ENCODE measurements around the gene NRAS. TPM values are rescaled to one million over a fixed set of nuclear protein-coding genes. Genes with fewer than 3 reads are reported as not detected.

Gene NRAS
- total and polyA plus RNA-seq, 2 experiments from 2014 or later, result 38.7 to 70.7 TPM

GRCh38 chr1:114702737-114703136, 13.8 kb downstream of the NRAS start:
- no peaks in the 10 kb centered on the region for H3K79me2 ChIP-seq (ENCODE audit: insufficient read depth)
- in situ Hi-C loops (cut with MboI), result no loop called here
- no peaks in the 10 kb centered on the region for H3K9me2 ChIP-seq (ENCODE audit: insufficient read depth)
- no peak overlapping the region for H3K27ac ChIP-seq
- no peak overlapping the region for H3K9ac ChIP-seq
- no peaks in the 10 kb centered on the region for H3K27me3 ChIP-seq (replicated peaks; ENCODE audit: insufficient read depth)
- no peaks in the 10 kb centered on the region for H3K9me3 ChIP-seq (ENCODE audit: low read depth)
- DNase-seq, result no peak
- no peaks in the 10 kb centered on the region for H4K20me1 ChIP-seq (ENCODE audit: insufficient read depth)
- TF ChIP-seq EZH2 (IDR thresholded peaks at IDR 0.05; ENCODE audit: insufficient read depth, poor library complexity, severe bottlenecking) (no peak), EZH2phosphoT487 (IDR thresholded peaks at IDR 0.05; ENCODE audit: insufficient read depth, low read depth) (no peak)
- no peak overlapping the region for H2AFZ ChIP-seq
- H3K4me2 ChIP-seq (ENCODE audit: unreplicated experiment), result no peak overlapping the region
- H3K4me1 ChIP-seq (ENCODE audit: insufficient read depth), result peaks cover 13% of the 10 kb centered on the region
- peaks cover 59% of the 10 kb centered on the region for H3F3A ChIP-seq (ENCODE audit: insufficient read depth)
- 94 to 98% methylated on average over 5 of the region's 5 CpGs for WGBS, 2 experiments (ENCODE audit: low coverage in 1 of 2, low lambda C conversion rate in 2 of 2, missing lambda C conversion rate in 2 of 2)
- peaks cover 34% of the 10 kb centered on the region for H3K36me3 ChIP-seq (ENCODE audit: low read depth)
- no peak overlapping the region for H3K4me3 ChIP-seq

DNA sequence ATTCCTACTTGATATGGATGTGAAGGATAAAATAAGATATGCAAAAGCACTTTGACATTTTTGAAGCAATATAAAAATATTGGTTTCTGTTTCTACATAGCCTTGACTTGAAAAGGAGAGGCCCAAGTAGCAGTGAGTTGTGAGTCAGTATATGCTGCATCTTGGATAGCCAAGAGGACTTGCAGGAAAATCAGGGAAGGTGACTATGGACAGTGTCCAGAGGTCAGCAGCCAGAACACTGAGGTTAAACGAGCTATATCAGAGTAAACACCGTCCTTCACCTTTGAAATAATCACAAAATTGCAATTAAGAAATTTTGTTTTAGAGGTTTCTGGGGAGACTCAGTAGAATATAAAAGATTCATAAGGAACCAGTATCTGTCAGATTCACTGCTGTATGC, 14.6 kb downstream of the NRAS start:
- DNase-seq, result no peak
- Histone ChIP-seq H3K36me3 (ENCODE audit: low read depth) (peaks cover 26% of the 10 kb centered on the region), H3K79me2 (ENCODE audit: insufficient read depth) (no peaks in the 10 kb centered on the region), H3K4me1 (ENCODE audit: insufficient read depth) (peaks cover 13% of the 10 kb centered on the region), H3K9ac (no peak overlapping the region), H2AFZ (no peak overlapping the region), H3K4me2 (ENCODE audit: unreplicated experiment) (no peak overlapping the region), H3K27me3 (replicated peaks; ENCODE audit: insufficient read depth) (no peaks in the 10 kb centered on the region), H4K20me1 (ENCODE audit: insufficient read depth) (no peaks in the 10 kb centered on the region), H3K27ac (no peak overlapping the region), H3K4me3 (no peak overlapping the region), H3K9me3 (ENCODE audit: low read depth) (no peaks in the 10 kb centered on the region), H3K9me2 (ENCODE audit: insufficient read depth) (no peaks in the 10 kb centered on the region), H3F3A (ENCODE audit: insufficient read depth) (peaks cover 50% of the 10 kb centered on the region)
- TF ChIP-seq EZH2phosphoT487 (IDR thresholded peaks at IDR 0.05; ENCODE audit: insufficient read depth, low read depth) (no peak), EZH2 (IDR thresholded peaks at IDR 0.05; ENCODE audit: insufficient read depth, poor library complexity, severe bottlenecking) (no peak)
- in situ Hi-C loops (cut with MboI), result no loop called here
- WGBS, 2 experiments (ENCODE audit: low coverage in 1 of 2, low lambda C conversion rate in 2 of 2, missing lambda C conversion rate in 2 of 2), result 52 to 57% methylated on average over 2 of the region's 2 CpGs

- Histone ChIP-seq H3K4me1 (ENCODE audit: insufficient read depth) (peaks cover 24% of the 10 kb centered on the region), H3K36me3 (ENCODE audit: low read depth) (peaks cover 9% of the 10 kb centered on the region), H3K9me3 (ENCODE audit: low read depth) (no peaks in the 10 kb centered on the region), H4K20me1 (ENCODE audit: insufficient read depth) (no peaks in the 10 kb centered on the region), H3K27me3 (replicated peaks; ENCODE audit: insufficient read depth) (no peaks in the 10 kb centered on the region), H3K9ac (no peak overlapping the region), H3K27ac (peak overlapping the region; percentile 21; the same call in 1 of the 2 replicates), H2AFZ (peak overlapping the region; percentile 9; the same call in 1 of the 2 replicates), H3K4me3 (no peak overlapping the region), H3K9me2 (ENCODE audit: insufficient read depth) (no peaks in the 10 kb centered on the region), H3F3A (ENCODE audit: insufficient read depth) (peaks cover 34% of the 10 kb centered on the region), H3K4me2 (ENCODE audit: unreplicated experiment) (peak overlapping the region; percentile 41), H3K79me2 (ENCODE audit: insufficient read depth) (no peaks in the 10 kb centered on the region)
- TF ChIP-seq EZH2phosphoT487 (IDR thresholded peaks at IDR 0.05; ENCODE audit: insufficient read depth, low read depth) (no peak), EZH2 (IDR thresholded peaks at IDR 0.05; ENCODE audit: insufficient read depth, poor library complexity, severe bottlenecking) (no peak)
- 19 to 24% methylated on average over 4 of the region's 4 CpGs for WGBS, 2 experiments (ENCODE audit: low coverage in 1 of 2, low lambda C conversion rate in 2 of 2, missing lambda C conversion rate in 2 of 2)
- peak; percentile 52 for DNase-seq
- in situ Hi-C loops (cut with MboI), result no loop called here
Observed at GRCh38 chr1:114700036-114700600, 16.5 kb downstream of the NRAS start.

DNA sequence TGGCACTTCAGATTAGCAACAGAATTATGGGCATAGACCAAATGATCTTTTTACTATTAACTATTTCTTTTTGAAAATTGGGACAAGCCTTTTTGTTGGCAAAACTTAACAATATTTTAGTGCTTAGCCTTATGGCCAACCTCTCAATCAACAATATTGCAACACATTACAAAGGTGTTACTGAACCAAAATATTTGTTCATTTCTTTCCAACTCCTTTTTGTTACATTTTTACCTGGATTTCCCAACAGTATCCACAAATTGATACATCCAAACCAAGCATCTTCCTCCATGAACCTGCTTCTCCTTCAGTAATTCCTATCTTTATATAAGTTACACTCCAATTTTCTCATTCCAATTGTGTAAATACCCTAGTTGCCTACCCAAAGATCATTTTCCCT, 19.8 kb downstream of the NRAS start:
- TF ChIP-seq EZH2 (IDR thresholded peaks at IDR 0.05; ENCODE audit: insufficient read depth, poor library complexity, severe bottlenecking) (no peak), EZH2phosphoT487 (IDR thresholded peaks at IDR 0.05; ENCODE audit: insufficient read depth, low read depth) (no peak)
- DNase-seq, result no peak
- H3K79me2 ChIP-seq (ENCODE audit: insufficient read depth), result no peaks in the 10 kb centered on the region
- peaks cover 24% of the 10 kb centered on the region for H3K4me1 ChIP-seq (ENCODE audit: insufficient read depth)
- no peaks in the 10 kb centered on the region for H3K27me3 ChIP-seq (replicated peaks; ENCODE audit: insufficient read depth)
- H4K20me1 ChIP-seq (ENCODE audit: insufficient read depth), result no peaks in the 10 kb centered on the region
- no peak overlapping the region for H3K9ac ChIP-seq
- H3K9me2 ChIP-seq (ENCODE audit: insufficient read depth), result no peaks in the 10 kb centered on the region
- peaks cover 7% of the 10 kb centered on the region; the same call in 1 of the 2 replicates for H3F3A ChIP-seq (ENCODE audit: insufficient read depth)
- H3K36me3 ChIP-seq (ENCODE audit: low read depth), result no peaks in the 10 kb centered on the region
- in situ Hi-C loops (cut with MboI), result no loop called here
- H3K9me3 ChIP-seq (ENCODE audit: low read depth), result no peaks in the 10 kb centered on the region
- no peak overlapping the region for H3K4me2 ChIP-seq (ENCODE audit: unreplicated experiment)
- H3K27ac ChIP-seq, result no peak overlapping the region
- H2AFZ ChIP-seq, result no peak overlapping the region
- H3K4me3 ChIP-seq, result no peak overlapping the region

All from GM23248 (cell line).